ENCODE results near the gene CYP27B1.

The CYP27B1 gene

GRCh38 chr12:57731411-57732080 lies 35.3 kb downstream of the CYP27B1 start:
- TF ChIP-seq, protein P1, sequence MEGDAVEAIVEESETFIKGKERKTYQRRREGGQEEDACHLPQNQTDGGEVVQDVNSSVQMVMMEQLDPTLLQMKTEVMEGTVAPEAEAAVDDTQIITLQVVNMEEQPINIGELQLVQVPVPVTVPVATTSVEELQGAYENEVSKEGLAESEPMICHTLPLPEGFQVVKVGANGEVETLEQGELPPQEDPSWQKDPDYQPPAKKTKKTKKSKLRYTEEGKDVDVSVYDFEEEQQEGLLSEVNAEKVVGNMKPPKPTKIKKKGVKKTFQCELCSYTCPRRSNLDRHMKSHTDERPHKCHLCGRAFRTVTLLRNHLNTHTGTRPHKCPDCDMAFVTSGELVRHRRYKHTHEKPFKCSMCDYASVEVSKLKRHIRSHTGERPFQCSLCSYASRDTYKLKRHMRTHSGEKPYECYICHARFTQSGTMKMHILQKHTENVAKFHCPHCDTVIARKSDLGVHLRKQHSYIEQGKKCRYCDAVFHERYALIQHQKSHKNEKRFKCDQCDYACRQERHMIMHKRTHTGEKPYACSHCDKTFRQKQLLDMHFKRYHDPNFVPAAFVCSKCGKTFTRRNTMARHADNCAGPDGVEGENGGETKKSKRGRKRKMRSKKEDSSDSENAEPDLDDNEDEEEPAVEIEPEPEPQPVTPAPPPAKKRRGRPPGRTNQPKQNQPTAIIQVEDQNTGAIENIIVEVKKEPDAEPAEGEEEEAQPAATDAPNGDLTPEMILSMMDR (IDR thresholded peaks at IDR 0.05; ENCODE audit: poor library complexity, severe bottlenecking), result no peak
- H3K27ac ChIP-seq (ENCODE audit: poor library complexity, severe bottlenecking), result no peak overlapping the region
- no peaks in the 10 kb centered on the region for H3K9me3 ChIP-seq (ENCODE audit: severe bottlenecking)
- no peak overlapping the region for H3K4me3 ChIP-seq (ENCODE audit: severe bottlenecking)
- ATAC-seq (ENCODE audit: low read depth), result no peak
- H3K4me1 ChIP-seq (ENCODE audit: insufficient read depth, poor library complexity, severe bottlenecking), result no peaks in the 10 kb centered on the region
- no peak for DNase-seq (ENCODE audit: low spot score)
- no peaks in the 10 kb centered on the region for H3K36me3 ChIP-seq (ENCODE audit: low read depth)
- peaks cover 16% of the 10 kb centered on the region for H3K27me3 ChIP-seq (ENCODE audit: insufficient read depth, poor library complexity, severe bottlenecking)

DNA sequence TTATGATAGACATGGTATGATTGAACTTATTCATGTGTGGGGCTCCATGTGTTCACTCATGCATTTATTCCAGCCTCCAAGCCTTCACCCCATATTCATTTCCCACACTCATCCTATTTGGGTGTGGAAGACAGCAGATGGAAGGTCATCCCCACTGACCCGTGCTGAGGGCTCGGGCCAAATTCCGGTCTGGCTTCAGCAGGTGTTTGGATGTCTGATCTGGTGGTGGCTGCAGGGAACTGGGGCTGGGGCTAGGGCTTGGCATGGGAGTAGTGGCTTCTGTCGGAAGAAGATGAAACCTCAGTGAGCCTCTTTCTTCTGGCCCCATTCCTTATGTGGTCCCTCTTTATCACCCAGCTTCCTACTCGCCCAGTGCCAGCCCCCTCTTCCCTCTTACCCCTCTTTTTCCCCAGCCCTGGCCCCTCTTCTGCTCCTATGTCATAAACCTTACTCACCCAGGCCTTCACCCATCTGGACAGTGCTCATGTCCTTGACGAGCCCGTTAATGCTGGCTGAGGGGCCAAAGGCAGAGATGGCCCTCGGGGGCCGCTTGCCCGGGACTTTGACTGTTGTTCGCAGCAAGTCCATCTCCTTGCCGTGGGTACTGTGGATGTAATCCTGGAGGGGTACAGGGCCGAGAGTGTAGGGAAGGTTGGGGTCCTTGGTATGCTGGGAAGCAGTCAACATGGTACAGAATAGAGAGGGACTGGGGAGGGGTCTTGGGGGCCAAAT lies 36.4 kb downstream of the CYP27B1 start:
- no peak overlapping the region for H3K4me3 ChIP-seq (ENCODE audit: severe bottlenecking)
- H3K4me1 ChIP-seq (ENCODE audit: insufficient read depth, poor library complexity, severe bottlenecking), result no peaks in the 10 kb centered on the region
- H3K27me3 ChIP-seq (ENCODE audit: insufficient read depth, poor library complexity, severe bottlenecking), result peaks cover 6% of the 10 kb centered on the region
- DNase-seq (ENCODE audit: low spot score) (no peak), ATAC-seq (ENCODE audit: low read depth) (no peak)
- TF ChIP-seq, protein P1 (IDR thresholded peaks at IDR 0.05; ENCODE audit: poor library complexity, severe bottlenecking), result no peak
- H3K9me3 ChIP-seq (ENCODE audit: severe bottlenecking), result no peaks in the 10 kb centered on the region
- H3K36me3 ChIP-seq (ENCODE audit: low read depth), result no peaks in the 10 kb centered on the region
- no peak overlapping the region for H3K27ac ChIP-seq (ENCODE audit: poor library complexity, severe bottlenecking)

DNA sequence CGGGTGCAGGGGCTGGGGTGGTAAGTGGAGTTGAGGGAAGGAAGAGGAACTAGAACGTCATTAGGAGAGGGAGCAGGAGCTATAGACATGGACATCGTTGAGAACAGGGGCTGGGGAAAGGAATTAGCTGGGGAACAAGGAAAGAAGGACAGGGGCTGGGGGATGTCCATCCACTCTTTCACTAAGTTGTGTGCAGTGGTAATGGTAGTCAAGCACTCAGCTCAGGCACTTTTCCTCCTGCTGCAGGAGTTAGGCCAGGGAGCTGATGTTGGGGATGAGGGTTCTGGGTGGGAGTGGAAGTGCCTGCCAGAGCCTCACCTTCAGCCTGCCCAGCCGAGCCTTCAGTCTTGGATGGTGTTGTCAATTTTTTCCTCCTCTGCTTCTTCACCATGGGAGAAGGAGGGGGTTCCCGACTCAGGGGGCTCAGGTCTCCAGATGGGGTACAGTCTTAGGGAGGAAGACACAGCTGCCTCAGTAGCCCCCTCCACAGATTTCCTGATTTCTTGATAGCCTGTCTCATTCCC lies 37.5 kb downstream of the CYP27B1 start:
- H3K4me3 ChIP-seq (ENCODE audit: severe bottlenecking), result no peak overlapping the region
- no peaks in the 10 kb centered on the region for H3K27me3 ChIP-seq (ENCODE audit: insufficient read depth, poor library complexity, severe bottlenecking)

DNA sequence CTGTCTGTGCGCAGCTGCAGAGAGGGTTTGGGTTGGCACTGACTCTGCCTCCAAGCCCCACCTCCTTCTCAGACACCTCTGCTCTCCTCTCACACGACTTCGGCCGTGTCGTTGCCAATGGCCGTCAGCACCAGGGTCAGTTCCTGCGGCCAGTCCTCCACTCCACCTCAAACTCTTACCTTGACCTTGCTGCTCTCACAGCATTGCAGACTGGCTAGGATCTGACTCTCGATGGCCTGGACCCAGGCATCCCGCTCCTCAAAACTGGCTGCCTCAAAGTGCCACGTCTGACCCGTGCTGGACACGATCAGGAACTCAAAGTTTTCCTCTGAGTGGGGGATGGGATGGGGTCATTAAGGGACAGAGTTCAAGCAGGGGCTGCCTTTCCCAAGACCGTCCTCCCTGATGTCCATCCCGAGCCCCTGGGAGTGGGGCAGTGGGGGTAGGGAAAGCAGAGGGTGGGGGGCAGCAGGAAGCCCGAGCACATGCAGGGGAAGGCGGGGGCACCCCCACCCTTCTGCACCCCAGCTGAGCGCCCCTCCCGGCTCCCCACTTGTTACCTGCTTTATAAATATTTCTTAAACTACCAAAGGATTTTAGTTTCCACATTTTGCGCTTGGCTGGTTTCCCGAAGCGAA lies 39.0 kb downstream of the CYP27B1 start:
- Histone ChIP-seq H3K9me3 (ENCODE audit: severe bottlenecking) (no peaks in the 10 kb centered on the region), H3K27ac (ENCODE audit: poor library complexity, severe bottlenecking) (no peak overlapping the region), H3K27me3 (ENCODE audit: insufficient read depth, poor library complexity, severe bottlenecking) (no peaks in the 10 kb centered on the region), H3K36me3 (ENCODE audit: low read depth) (no peaks in the 10 kb centered on the region), H3K4me1 (ENCODE audit: insufficient read depth, poor library complexity, severe bottlenecking) (no peaks in the 10 kb centered on the region), H3K4me3 (ENCODE audit: severe bottlenecking) (no peak overlapping the region)
- TF ChIP-seq, protein P1 (IDR thresholded peaks at IDR 0.05; ENCODE audit: poor library complexity, severe bottlenecking), result no peak
- no peak for DNase-seq (ENCODE audit: low spot score)
- ATAC-seq (ENCODE audit: low read depth), result no peak

More for the DNA sequence above, 37.5 kb downstream of the CYP27B1 start:
- Histone ChIP-seq H3K9me3 (ENCODE audit: severe bottlenecking) (no peaks in the 10 kb centered on the region), H3K4me1 (ENCODE audit: insufficient read depth, poor library complexity, severe bottlenecking) (no peaks in the 10 kb centered on the region), H3K27ac (ENCODE audit: poor library complexity, severe bottlenecking) (no peak overlapping the region), H3K36me3 (ENCODE audit: low read depth) (no peaks in the 10 kb centered on the region)
- DNase-seq (ENCODE audit: low spot score) (no peak), ATAC-seq (ENCODE audit: low read depth) (no peak)
- TF ChIP-seq, protein P1 (IDR thresholded peaks at IDR 0.05; ENCODE audit: poor library complexity, severe bottlenecking), result no peak

All from RWPE2 (cell line).